IMR-90 (cell line): Measurements from ENCODE around the gene LYPD6B. TPM values are rescaled to one million over a fixed set of nuclear protein-coding genes. Genes with fewer than 3 reads are reported as not detected.

Experiments used
- ATAC-seq: fragments of 200-7000 bp; cut with Tn5 transposase; 2 replicates; pipeline ENCODE4 v1.9.1; 2020; ENCODE audit warnings: low read depth, mild to moderate bottlenecking, moderate library complexity
- BruUV-seq: library from RNA; stranded (reverse); fragments of 400-500 nt; replicated peaks from 2 replicates; lab custom pipeline; 2021; lab: Mats Ljungman, UMichigan
- CTCF ChIA-PET: fragments of 300-600 bp; formaldehyde crosslinking; extraction: SDS; loops from one replicate; lab custom pipeline; 2021; ENCODE audit warnings: antibody characterized with exemption; lab: Yijun Ruan, JAX
- POLR2A ChIA-PET: fragments of 300-600 bp; sonication (Branson Sonifier 250); formaldehyde crosslinking; loops from one replicate; lab custom pipeline; 2022; ENCODE audit warnings: antibody characterized with exemption; ENCODE audit not compliant: unreplicated experiment; lab: Charles Lee
- DNase-seq: peaks from one replicate; pipeline ENCODE4 v3.0.0; 2013
- H2AFZ ChIP-seq: replicated peaks from 2 replicates; pipeline ENCODE3; 2013; ENCODE audit warnings: low read length, mild to moderate bottlenecking; ENCODE audit not compliant: poor library complexity
- H2AK5ac ChIP-seq: 2 replicates; pipeline ENCODE4 v1.6.1; 2013; ENCODE audit warnings: low read depth, low read length, inconsistent platforms
- H2AK9ac ChIP-seq: replicated peaks from 2 replicates; pipeline ENCODE3; 2013; ENCODE audit warnings: mild to moderate bottlenecking, low read depth, low read length, moderate library complexity; ENCODE audit not compliant: poor library complexity
- H2BK120ac ChIP-seq: 2 replicates; pipeline ENCODE4 v1.6.1; 2013; ENCODE audit warnings: low read depth, low read length, inconsistent platforms
- H2BK15ac ChIP-seq: 3 replicates; pipeline ENCODE4 v1.6.1; 2013; ENCODE audit warnings: low read depth, low read length, inconsistent platforms
- H2BK20ac ChIP-seq: 2 replicates; pipeline ENCODE4 v1.6.1; 2013; ENCODE audit warnings: low read depth, mild to moderate bottlenecking, inconsistent platforms, low read length, moderate library complexity
- H2BK5ac ChIP-seq: 2 replicates; pipeline ENCODE4 v1.6.1; 2013; ENCODE audit warnings: mild to moderate bottlenecking, low read depth, low read length, inconsistent platforms; ENCODE audit not compliant: poor library complexity, severe bottlenecking
- H3K14ac ChIP-seq: replicated peaks from 2 replicates; pipeline ENCODE4 v1.6.1; 2013; ENCODE audit warnings: low read depth, low read length, inconsistent platforms
- H3K18ac ChIP-seq: 2 replicates; pipeline ENCODE4 v1.6.1; 2013; ENCODE audit warnings: low read depth, low read length, control low read depth
- H3K23ac ChIP-seq: 2 replicates; pipeline ENCODE4 v1.6.1; 2013; ENCODE audit warnings: low read depth, low read length, inconsistent platforms
- H3K27ac ChIP-seq: 2 replicates; pipeline ENCODE4 v1.5.1; 2013; ENCODE audit warnings: mild to moderate bottlenecking, control low read depth, low read length; ENCODE audit not compliant: insufficient read depth
- H3K27me3 ChIP-seq: 2 replicates; pipeline ENCODE4 v1.6.1; 2013; ENCODE audit warnings: low read length; ENCODE audit not compliant: control insufficient read depth, insufficient read depth
- H3K36me3 ChIP-seq: 2 replicates; pipeline ENCODE4 v1.6.1; 2013; ENCODE audit warnings: low read length, mixed read lengths; ENCODE audit not compliant: control insufficient read depth, insufficient read depth
- H3K4ac ChIP-seq: 2 replicates; pipeline ENCODE4 v1.6.1; 2013; ENCODE audit warnings: low read depth, low read length, inconsistent platforms
- H3K4me1 ChIP-seq: 2 replicates; pipeline ENCODE4 v1.6.1; 2013; ENCODE audit warnings: low read length, mixed read lengths; ENCODE audit not compliant: control insufficient read depth, insufficient read depth
- H3K4me2 ChIP-seq: 2 replicates; pipeline ENCODE4 v1.6.1; 2013; ENCODE audit warnings: low read depth, mild to moderate bottlenecking, control low read depth, low read length, moderate library complexity
- H3K4me3 ChIP-seq: 2 replicates; pipeline ENCODE4 v1.5.1; 2013; ENCODE audit warnings: low read depth, mild to moderate bottlenecking, control low read depth, low read length, moderate library complexity; ENCODE audit not compliant: insufficient read depth
- H3K56ac ChIP-seq: 2 replicates; pipeline ENCODE4 v1.6.1; 2013; ENCODE audit warnings: low read length, inconsistent platforms; ENCODE audit not compliant: insufficient read depth; ENCODE audit errors: extremely low read depth
- H3K79me1 ChIP-seq, 2 experiments: 2 replicates each; pipeline ENCODE4 v1.6.1; 2013; ENCODE audit warnings: low read length in 2 of 2, inconsistent platforms in 1 of 2, low read depth in 1 of 2
- H3K9ac ChIP-seq: 2 replicates; pipeline ENCODE4 v1.6.1; 2013; ENCODE audit warnings: low read depth, low read length, control low read depth
- H3K9me1 ChIP-seq: 2 replicates; pipeline ENCODE4 v1.6.1; 2013; ENCODE audit warnings: low read length, inconsistent platforms; ENCODE audit not compliant: insufficient read depth
- H3K9me3 ChIP-seq: 2 replicates; pipeline ENCODE4 v1.6.1; 2013; ENCODE audit warnings: low read length; ENCODE audit not compliant: control insufficient read depth, insufficient read depth
- H4K20me1 ChIP-seq: 2 replicates; pipeline ENCODE4 v1.6.1; 2013; ENCODE audit warnings: low read length, inconsistent platforms; ENCODE audit not compliant: insufficient read depth
- H4K5ac ChIP-seq: 2 replicates; pipeline ENCODE4 v1.6.1; 2013; ENCODE audit warnings: mild to moderate bottlenecking, low read depth, low read length, control low read depth
- H4K8ac ChIP-seq, 2 experiments: 2 replicates each; pipeline ENCODE4 v1.6.1; 2013; ENCODE audit warnings: low read depth in 2 of 2, low read length in 2 of 2, control low read depth in 1 of 2, inconsistent platforms in 1 of 2
- H4K91ac ChIP-seq: 2 replicates; pipeline ENCODE4 v1.6.1; 2013; ENCODE audit warnings: low read depth, low read length, inconsistent platforms; ENCODE audit not compliant: insufficient read depth
- BHLHE40 ChIP-seq: fragments of 150-350 bp; IDR thresholded peaks from 2 replicates; pipeline ENCODE4 v1.6.1; 2016; ENCODE audit warnings: mild to moderate bottlenecking, low read depth, low read length
- CEBPB ChIP-seq: IDR thresholded peaks from 2 replicates; pipeline ENCODE4 v1.6.1; 2012; ENCODE audit warnings: low read depth, low read length, improper control_type of control experiment
- CHD1 ChIP-seq: IDR thresholded peaks from 2 replicates; pipeline ENCODE4 v1.6.1; 2012; ENCODE audit warnings: low read depth, low read length, improper control_type of control experiment
- CTCF ChIP-seq: conservative IDR thresholded peaks from 2 replicates; pipeline ENCODE4 v1.5.1; 2012; ENCODE audit warnings: mild to moderate bottlenecking, low read depth, low read length, improper control_type of control experiment
- MAFK ChIP-seq: IDR thresholded peaks from 2 replicates; pipeline ENCODE4 v1.6.1; 2012; ENCODE audit warnings: low read depth, low read length, improper control_type of control experiment
- POLR2A ChIP-seq: IDR thresholded peaks from 2 replicates; pipeline ENCODE4 v1.6.1; 2012; ENCODE audit warnings: mild to moderate bottlenecking, low read depth, low read length
- RCOR1 ChIP-seq: IDR thresholded peaks from 2 replicates; pipeline ENCODE4 v1.6.1; 2012; ENCODE audit warnings: mild to moderate bottlenecking, low read length, improper control_type of control experiment; ENCODE audit not compliant: insufficient replicate concordance
- RFX5 ChIP-seq: IDR thresholded peaks from 2 replicates; pipeline ENCODE4 v1.8.0; 2012; ENCODE audit warnings: low read depth, mild to moderate bottlenecking, low read length, moderate library complexity
- dilution Hi-C: fragments of 300-500 bp; cut with HindIII; formaldehyde crosslinking; loops from one replicate; pipeline ENCODE4 v1.14.3; 2018; ENCODE audit warnings: low sequenced_read_pairs; ENCODE audit not compliant: unreplicated experiment
- in situ Hi-C: fragments of 300-500 bp; cut with MboI; formaldehyde crosslinking; loops from 3 replicates; pipeline ENCODE4 v1.14.3; 2019; ENCODE audit warnings: low sequenced_read_pairs, inconsistent platforms, mixed read lengths
- intact Hi-C: fragments of 100-400 bp; cut with micrococcal nuclease; formaldehyde crosslinking; loops from 2 replicates; pipeline ENCODE4 v1.10.0; 2022
- polyA plus RNA-seq, 3 experiments: library from polyadenylated mRNA; depleted of rRNA; stranded (reverse); fragments of >200 nt; gene quantifications; 2 replicates each; pipeline ENCODE4 v1.2.3, GENCODE V29; 2012; ENCODE audit warnings: low replicate concordance in 1 of 3
- total RNA-seq: library from RNA; depleted of rRNA; stranded (reverse); fragments of >200 nt; gene quantifications from 2 replicates; pipeline ENCODE4 v1.2.3, GENCODE V29; 2012

The LYPD6B gene
- total and polyA plus RNA-seq, 2 of the 4 experiments (the other 2 are of a cell fraction): 0.05 TPM; not detected in 1

GRCh38 chr2:149200109-149200520 is 161.6 kb downstream of the LYPD6B start:
- TF ChIP-seq CTCF (no peak), RCOR1 (no peak), BHLHE40 (no peak), POLR2A (no peak), RFX5 (no peak), MAFK (no peak), CHD1 (no peak), CEBPB (no peak)
- intact Hi-C loops (no loop called here), dilution Hi-C loops (no loop called here), in situ Hi-C loops (no loop called here)
- Histone ChIP-seq H3K56ac (no peak overlapping the region), H3K4me1 (no peaks in the 10 kb centered on the region), H4K91ac (no peak overlapping the region), H2BK15ac (no peak overlapping the region), H3K4me3 (no peak overlapping the region), H3K79me1 (no peaks in the 10 kb centered on the region), H3K9me1 (no peaks in the 10 kb centered on the region), H2BK120ac (no peak overlapping the region), H3K36me3 (no peaks in the 10 kb centered on the region), H2AK5ac (no peak overlapping the region), H3K9ac (no peak overlapping the region), H2BK20ac (no peak overlapping the region), H4K5ac (no peak overlapping the region), H3K23ac (no peak overlapping the region), H2AFZ (no peak overlapping the region), H3K18ac (no peak overlapping the region), H3K27me3 (no peaks in the 10 kb centered on the region), H3K4me2 (no peak overlapping the region), H3K4ac (no peak overlapping the region), H3K27ac (no peak overlapping the region), H2BK5ac (no peak overlapping the region), H2AK9ac (no peak overlapping the region), H4K20me1 (no peaks in the 10 kb centered on the region), H4K8ac (no peak overlapping the region), H3K9me3 (no peaks in the 10 kb centered on the region), H3K14ac (no peak overlapping the region)
- ChIA-PET CTCF (no interaction called here), POLR2A (no interaction called here)
- BruUV-seq: no TSS peak
- DNase-seq (no peak), ATAC-seq (no peak)
